Stimulated activated CD4-positive, alpha-beta T cell treated with anti-CD3 and anti-CD28 coated beads, Interleukin-12 subunit alpha, Interleukin-12 subunit beta, amount 100 ng/mL, for 4 hours (primary cell): ENCODE measurements around the gene LRWD1.
"Not testable (repeated sequence)": the region's sequence is repeated elsewhere in the genome, so short reads cannot be mapped to it uniquely, and the experiment has no call there.

ENCODE experiments used
- DNase-seq: peaks from one replicate; pipeline ENCODE4 v3.0.0-alpha.2; 2020

LRWD1 gene

DNA sequence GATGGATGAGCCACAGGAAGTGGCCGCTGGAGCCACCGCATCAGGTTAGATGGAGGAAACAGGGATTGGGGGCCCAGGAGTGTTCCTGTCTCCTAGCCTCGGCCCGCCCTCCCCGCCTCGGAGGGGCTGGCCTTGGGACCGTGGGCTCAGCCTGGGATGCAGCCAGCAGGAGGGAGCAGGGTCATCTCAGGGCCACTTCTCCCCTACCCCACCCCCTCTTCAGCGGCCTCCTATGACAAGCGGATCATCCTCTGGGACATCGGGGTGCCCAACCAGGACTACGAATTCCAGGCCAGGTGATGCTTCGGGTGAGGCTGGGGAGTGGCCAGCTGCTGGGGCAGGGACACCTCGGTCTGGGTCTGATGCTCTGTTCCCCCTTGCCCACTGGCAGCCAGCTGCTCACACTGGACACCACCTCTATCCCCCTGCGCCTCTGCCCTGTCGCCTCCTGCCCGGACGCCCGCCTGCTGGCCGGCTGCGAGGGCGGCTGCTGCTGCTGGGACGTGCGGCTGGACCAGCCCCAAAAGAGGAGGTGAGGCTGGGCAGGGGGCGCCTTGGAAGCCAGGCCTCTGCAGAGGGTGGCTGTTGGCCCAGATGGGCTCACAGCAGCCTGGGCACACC, 4.7 kb downstream of the LRWD1 start:
- DNase-seq, result no peak

GRCh38 chr7:102469972-102470825, 5.4 kb downstream of the LRWD1 start:
- DNase-seq, result no peak

GRCh38 chr7:102471791-102472125, 7.0 kb downstream of the LRWD1 start:
- no peak for DNase-seq

- DNase-seq, result no peak
Measured at GRCh38 chr7:102472126-102473041, 7.6 kb downstream of the LRWD1 start.

DNA sequence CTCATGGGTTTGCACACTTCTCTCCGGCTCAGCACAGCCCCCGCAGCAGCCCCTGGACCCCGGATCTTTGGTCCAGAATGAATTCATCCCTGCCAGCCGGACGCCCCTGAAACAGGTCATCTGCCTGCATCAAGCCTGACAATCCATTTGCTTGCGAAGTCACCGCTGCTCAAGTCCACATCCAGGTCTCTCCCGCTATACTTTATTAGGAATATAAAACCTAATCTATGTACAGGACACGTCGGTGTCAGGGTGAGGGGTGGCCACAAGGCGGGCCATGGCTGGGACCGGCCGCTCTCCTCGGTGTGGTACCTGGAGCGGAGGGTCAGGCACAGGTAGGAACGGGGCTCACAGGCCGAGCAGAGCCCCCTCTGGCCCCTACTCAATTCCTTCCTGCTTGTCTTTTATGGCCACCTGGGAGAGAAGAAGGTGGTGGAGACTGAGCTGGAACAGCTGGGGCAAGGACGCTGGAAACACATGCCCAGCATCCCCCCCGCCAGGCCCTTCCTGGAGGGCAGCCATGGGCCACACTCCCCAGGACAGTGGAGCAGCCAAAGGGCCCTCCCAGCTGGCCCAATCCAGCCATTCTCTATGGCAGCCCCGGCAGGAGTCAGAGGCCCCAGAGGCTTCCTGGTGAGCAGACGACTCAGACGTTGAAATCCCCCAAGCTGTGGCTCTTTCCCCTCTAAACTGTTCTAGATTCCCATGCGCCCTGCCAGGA, 8.6 kb downstream of the LRWD1 start:
- no peak for DNase-seq

DNA sequence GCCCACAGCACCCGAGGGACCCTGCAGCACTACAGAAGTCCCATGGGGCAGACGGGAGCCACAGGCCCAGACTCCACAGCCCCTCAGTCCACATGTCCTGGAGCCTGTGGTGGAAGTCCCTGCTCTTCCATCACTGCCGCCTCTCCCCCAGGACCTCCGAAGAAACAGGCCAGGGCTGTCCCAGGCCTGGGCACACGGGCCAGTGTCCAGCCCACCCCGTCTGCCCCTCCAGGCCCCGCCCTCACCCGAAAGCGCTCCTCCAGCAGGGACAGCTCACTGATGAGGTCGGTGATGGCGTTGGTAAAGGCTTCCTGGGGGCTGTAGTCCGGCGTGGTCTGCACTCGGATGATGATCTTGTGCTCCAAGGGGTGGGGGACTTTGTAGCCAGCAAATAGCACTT, 9.3 kb downstream of the LRWD1 start:
- DNase-seq, result not testable (repeated sequence)

DNA sequence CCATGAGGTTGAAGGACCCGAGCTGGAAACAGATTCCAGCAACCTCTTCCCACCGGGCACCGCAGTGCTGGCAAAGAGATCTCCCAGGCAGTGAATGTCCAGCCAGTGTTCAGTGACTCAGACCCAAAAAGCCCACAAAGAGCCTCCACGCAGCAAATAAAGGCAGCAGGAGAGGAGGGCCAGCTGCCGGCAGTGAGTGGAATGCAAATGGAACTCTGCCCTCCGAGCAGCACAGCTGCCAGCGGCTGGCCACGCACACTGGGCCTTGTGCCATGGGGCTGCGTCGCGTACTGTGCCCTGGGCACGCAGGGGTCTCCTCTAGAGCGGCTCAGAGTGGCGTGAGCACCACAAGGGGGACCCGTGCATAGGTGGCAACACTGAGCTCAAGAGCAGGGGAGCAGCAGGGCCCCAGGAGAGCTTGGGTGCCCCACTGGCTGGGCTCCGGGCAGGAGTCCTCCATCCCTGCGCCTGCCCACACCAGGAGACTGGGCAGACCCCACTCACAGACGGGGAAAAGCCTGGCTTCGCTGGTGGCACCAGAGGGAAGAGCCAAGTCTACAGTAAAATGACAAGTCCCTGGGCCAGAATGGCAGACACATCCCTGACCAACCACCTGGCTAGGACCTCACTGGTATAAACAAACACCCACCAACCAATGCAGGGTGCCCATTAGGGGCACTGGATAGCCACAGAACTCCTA, 10.1 kb downstream of the LRWD1 start:
- DNase-seq, result not testable (repeated sequence)

- DNase-seq, result peak; percentile 83
Measured at GRCh38 chr7:102478314-102479208, 13.8 kb downstream of the LRWD1 start, which contains the start of gene POLR2J. POLR2J (minus strand) TSS chr7:102478922; CDS start chr7:102478860, 62 bp downstream.

- not testable (repeated sequence) for DNase-seq
Measured at GRCh38 chr7:102479209-102479584, 14.4 kb downstream of the LRWD1 start.

GRCh38 chr7:102479982-102480637, 15.3 kb downstream of the LRWD1 start:
- not testable (repeated sequence) for DNase-seq

DNA sequence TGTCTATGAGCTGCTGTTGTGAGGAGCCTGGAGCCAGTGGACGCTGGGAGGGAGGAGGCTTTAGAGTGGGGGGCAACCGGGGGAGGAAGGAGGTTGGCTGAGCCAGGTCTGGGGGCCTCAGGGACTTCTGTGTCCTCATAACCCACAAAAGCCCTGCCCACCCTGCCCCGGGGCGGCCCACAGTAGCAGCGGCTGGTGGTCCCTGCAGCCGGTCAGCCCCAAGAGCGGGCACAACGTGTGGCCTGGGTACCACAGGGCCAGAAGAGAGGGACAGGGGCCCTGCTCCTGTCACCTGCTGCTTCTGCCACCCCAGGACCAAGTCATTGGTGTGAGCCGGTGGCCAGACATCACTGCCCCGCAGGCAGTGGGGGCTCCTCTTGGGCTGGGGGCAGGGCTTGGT, 17.2 kb downstream of the LRWD1 start:
- not testable (repeated sequence) for DNase-seq

- not testable (repeated sequence) for DNase-seq
Measured at GRCh38 chr7:102484317-102484716, 19.5 kb downstream of the LRWD1 start.

GRCh38 chr7:102490529-102491075, 25.8 kb downstream of the LRWD1 start:
- peak; percentile 48 for DNase-seq

- DNase-seq, result not testable (repeated sequence)
Measured at GRCh38 chr7:102493220-102493935, 28.6 kb downstream of the LRWD1 start.

DNA sequence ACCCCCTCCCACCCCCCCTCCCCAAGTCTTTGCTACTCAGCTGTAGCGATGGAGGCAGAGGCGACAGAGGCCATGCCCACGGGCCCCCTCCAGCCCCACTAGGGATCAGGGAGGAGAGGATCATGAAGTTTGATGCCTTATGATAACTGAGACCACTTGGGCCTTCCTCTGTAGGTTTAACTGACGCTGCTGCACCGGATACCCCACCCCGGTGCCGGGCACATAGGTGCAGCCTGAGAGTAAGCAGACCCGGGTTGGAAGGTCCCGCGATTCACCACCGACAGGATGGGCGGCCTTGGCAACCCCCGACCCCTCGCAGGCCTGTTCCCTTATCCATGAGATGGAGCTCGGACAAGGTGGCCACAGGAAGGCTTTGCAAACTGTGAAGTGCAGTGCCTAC, 29.2 kb downstream of the LRWD1 start:
- not testable (repeated sequence) for DNase-seq

GRCh38 chr7:102494473-102495149, 29.8 kb downstream of the LRWD1 start:
- not testable (repeated sequence) for DNase-seq

- DNase-seq, result not testable (repeated sequence)
Measured at GRCh38 chr7:102496861-102497260, 32.1 kb downstream of the LRWD1 start.

GRCh38 chr7:102497308-102497707, 32.5 kb downstream of the LRWD1 start:
- not testable (repeated sequence) for DNase-seq

GRCh38 chr7:102498321-102498720, 33.5 kb downstream of the LRWD1 start:
- DNase-seq, result not testable (repeated sequence)
